GM18867 (cell line): ENCODE results near the gene OTOP1.
"Not testable (repeated sequence)": the region's sequence is repeated elsewhere in the genome, so short reads cannot be mapped to it uniquely, and the experiment has no call there.

Source experiments
- ATAC-seq: cut with Tn5 transposase; IDR thresholded peaks from one replicate; pipeline ENCODE4 v1.9.1; 2021; ENCODE audit warnings: mild to moderate bottlenecking, moderate library complexity; ENCODE audit not compliant: unreplicated experiment

The OTOP1 gene

DNA sequence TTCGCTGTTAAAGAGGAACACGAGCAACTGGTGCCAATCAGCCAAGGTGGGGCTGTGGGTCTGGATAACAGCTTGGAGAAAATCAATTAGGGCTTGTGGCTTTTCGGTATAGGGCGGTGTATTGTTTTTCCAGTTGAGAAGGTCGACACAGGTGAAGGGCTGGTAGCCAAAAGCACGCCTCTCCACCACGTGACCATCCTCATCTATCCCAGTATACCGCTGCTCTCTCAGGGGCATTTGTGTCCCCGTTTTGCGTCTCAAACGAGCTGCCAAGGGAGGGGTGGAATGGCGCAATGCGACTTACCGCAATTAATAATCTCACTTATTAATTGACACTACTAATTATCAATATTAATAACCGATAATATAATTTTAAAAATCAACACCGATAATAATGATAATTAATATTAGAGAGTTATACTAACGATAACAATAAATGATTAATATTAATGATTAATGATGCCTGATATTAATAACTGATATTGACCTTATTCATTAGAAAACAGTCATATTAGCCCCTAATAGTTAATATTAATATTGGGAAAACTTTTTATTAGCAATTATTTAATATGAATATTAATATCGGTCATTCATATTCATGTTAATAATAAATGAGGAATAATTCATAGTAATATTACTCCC lies 62.1 kb downstream of the OTOP1 start:
- ATAC-seq, result not testable (repeated sequence)

GRCh38 chr4:4162186-4162585 lies 64.5 kb downstream of the OTOP1 start:
- not testable (repeated sequence) for ATAC-seq

DNA sequence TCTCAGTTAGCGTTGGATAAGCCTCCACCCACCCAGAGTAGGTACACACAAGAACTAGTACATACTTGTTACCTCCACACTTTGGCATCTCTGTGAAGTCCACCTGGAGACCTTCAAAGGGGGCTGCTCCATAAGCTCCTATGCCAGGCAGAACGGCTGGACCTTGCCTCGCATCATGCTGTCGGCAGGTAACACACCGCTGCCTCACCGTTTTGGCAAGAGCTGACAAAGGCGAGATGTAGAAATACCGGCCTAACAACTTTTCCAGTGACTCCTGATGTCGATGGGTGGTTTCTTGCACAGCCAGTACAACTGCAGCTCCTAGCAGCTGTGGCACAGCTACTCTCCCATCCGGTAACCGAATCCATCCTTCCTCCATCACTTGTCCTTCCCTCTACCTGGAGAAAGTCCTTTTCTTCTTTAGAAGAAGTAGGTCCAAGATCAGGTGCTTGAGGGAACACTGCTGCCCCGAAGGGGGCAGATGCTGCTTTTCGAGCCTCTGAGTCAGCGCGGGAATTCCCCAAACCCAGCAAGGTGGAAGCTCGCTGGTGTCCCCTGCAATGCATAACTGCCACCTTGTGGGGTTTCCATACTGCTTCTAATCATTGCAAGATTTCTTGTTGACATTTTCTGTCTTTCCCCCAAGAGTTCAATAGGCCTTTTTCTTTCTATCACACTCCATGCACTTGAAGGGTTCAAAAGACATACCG lies 65.6 kb downstream of the OTOP1 start:
- ATAC-seq, result not testable (repeated sequence)

GRCh38 chr4:4145622-4146021 lies 81.1 kb downstream of the OTOP1 start:
- not testable (repeated sequence) for ATAC-seq

DNA sequence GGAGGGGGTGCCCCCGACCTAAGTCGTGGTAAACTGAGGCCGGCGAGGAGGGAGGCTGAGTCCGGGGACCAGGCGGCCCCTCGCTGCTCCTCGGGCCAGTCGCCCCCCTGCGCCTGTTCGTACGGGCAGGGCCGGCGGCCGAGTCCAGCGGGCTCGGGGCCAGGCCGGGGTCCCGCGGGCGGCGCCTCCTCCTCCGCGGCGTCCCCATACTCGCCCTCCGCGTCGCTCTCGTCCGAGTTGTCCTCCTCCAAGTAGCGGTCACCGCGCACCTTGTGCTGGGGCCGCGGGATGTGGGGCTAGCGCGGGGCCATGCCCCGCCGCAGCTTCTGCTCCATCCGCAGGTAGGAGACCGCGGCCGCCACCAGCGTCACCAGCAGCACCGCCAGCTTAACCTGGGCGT lies 83.4 kb downstream of the OTOP1 start:
- ATAC-seq, result not testable (repeated sequence)

- not testable (repeated sequence) for ATAC-seq
These were observed 84.0 kb downstream of the OTOP1 start for GRCh38 chr4:4142679-4143078.

DNA sequence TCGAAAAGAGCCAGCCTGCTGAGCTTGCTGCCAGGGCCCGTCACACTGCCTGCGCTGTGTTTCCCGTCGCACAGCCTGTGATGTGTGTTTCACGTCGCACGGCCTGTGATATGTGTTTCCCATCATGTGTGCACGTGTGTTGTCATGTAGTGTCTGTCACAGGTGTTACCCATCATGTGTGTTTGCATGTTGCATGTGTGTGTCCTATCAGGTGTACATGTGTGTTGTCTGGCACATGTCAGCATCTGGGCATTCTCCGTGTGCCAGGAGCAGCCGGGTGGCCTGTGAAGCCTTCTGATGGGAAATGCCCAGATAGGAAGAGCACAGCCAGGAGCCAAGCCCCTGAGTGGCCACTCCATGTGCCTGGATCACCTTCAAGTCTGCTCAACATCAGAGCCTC lies 85.5 kb downstream of the OTOP1 start:
- ATAC-seq, result not testable (repeated sequence)
